GM20431 (cell line): Measurements from ENCODE around the gene MLKL.
"Not testable (repeated sequence)": the region's sequence is repeated elsewhere in the genome, so short reads cannot be mapped to it uniquely, and the experiment has no call there.

Experiments used
- in situ Hi-C: fragments of 300-500 bp; cut with MseI, MboI; formaldehyde crosslinking; loops from one replicate; pipeline ENCODE4 v1.15.0; 2020; ENCODE audit warnings: low sequenced_read_pairs; ENCODE audit not compliant: unreplicated experiment

Gene MLKL

DNA sequence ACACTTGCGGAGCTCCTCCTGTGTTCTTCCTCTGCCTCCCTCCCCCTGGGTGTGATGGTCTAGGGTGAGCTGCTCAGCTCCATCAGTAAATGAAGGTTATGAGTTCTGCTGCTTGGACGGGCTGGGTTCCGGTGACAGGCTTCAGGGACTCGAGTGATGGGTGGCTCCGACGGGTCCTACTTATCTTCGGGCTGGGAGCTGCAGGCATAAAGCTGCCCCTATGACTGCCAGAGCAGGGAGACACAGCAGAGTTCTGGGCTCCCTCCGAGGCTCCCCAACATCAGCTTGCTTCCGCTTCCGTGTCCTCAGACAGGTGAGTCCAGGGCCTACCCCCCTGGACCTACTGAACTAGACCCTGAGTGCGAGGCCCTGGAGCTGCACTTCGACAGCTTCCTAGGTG lies 11.3 kb upstream of the MLKL start:
- in situ Hi-C loops: loop anchor here (10.0 kb wide), 1 partner anchor 153 kb away; no protein-coding TSS in a partner anchor

DNA sequence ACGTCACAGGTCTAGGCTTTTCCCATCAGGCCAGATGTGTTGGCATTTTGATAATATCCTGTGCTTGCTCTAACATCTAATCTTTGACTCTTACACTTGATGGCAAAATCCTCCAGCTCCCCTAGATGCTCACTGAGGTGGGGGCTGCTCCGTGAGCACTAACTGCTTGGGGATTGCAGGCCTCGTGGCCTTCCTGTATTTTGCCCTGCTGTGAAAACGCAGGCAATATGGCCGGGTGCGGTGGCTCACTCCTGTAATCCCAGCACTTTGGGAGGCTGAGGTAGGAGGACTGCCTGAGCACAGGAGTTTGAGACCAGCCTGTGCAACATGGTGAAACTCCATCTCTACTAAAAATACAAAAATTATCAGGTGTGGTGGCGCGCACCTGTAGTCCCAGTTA lies 9.7 kb upstream of the MLKL start:
- in situ Hi-C loops: loop anchor here (10.0 kb wide), 1 partner anchor 154 kb away; no protein-coding TSS in a partner anchor

DNA sequence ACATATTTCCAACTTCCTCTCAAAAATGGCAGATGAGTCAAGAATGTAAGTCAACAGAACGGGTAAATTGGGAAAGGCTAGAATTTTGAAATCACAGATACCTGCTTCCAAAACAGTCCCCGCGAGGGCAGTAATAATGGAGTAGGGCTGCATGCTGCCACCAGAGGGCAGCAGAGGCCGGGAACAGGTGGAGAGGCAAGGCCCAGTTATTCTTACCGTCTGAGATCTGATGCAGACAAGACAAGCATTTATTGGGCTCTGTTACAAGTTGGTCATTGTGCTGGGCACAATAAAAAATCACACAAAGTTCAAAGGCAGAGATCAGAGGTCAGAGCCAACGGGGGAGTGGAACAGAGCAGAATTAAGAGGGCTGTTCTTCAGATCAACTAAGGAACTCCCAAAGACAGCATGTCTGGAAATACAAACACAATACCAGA lies 8.8 kb upstream of the MLKL start:
- in situ Hi-C loops: no loop called here

DNA sequence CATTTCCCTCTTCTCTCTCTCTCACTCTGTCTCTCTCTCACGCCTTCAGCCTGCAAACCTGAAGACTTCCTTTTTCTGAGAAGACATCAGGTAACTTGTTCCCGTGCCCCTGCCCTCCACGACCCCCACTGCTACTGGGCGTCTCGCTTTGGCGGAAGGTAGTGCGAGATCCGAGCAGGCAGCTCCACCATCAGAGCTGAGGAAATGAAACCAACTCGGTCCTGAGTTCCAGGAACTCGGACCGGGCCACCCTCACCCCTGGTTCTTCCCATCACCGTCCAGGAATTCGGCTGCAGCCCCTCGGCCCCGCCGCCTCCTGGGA lies 585 bp downstream of the MLKL start:
- in situ Hi-C loops: no loop called here

DNA sequence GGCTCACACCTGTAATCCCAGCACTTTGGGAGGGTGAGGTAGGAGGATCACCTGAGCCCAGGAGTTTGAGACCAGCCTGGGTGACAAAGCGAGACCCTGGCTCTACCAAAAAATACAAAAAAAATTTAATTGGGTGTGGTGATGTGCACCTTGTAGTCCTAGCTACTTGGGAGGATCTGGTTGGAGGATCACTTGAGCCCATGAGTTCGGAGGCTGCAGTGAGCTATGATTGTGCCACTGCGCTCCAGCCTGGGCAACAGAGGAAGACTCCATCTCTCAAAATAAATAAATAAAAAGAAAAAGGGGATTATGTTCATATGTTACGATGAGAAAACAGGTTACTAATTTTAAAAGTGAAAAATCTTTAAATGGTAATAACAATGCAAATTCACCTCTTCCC lies 996 bp downstream of the MLKL start:
- in situ Hi-C loops: no loop called here

DNA sequence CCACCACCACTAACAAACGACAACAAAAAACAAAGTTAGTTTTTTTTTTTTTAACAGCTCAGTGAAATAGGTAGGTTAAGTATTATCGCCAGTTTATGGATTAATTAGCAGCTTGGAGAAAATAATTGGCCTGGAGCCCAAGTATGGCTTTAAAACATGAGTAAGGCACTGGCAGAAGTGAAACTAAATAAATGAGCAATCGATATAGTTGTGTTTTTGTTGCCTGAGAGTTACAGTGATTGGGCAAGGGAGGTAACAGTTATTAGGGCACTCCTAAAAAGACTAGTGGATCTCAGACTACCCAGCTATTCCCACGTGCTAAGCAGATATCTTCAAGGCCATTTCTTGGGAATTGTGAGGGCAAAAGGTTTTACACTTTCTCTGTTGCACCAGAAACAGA lies 2.4 kb downstream of the MLKL start:
- in situ Hi-C loops: no loop called here

DNA sequence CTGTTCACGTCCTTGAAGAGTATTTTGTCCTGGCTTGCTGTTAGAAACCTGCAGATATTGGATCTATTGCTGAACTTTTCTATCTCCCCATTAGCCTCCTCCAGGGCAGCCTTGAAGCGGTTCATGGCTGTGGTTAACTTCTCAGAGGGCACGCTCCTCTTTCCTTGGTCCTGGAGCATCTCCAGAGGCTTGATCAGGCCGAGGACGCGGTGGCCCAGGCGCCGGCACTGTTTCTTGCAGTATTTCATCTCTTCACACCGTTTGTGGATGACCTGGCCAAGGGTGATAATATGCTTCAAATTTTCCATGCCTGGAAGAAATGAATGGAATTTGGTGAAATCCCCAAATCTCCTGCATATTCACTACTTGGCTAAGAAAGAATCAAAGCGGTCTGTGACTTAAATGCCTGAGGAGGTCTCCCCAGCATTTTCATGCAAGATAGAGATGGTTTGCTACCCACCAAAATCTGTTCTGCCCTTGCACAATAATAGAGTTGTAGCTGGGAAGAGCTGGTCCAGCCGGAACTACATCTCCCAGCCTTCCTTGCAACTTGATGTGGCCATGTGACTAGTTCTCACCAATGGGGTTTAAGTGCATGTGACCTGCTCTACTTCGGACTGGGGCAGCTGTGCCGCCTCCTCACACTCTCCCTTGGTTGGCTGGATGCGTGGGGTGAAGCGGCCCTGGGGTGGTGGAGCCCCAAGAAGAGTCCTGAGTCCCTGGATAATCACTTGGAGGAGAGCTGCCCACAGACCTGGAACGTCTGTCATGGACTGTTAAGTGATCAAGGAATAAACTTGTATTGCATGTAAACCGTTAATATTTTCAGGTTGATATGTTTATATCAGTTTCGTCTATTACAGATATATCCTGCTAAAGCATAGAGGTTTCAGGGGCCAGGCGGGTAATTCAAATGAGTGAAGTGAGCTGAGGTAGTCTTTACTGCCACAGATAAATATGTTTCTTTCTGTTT lies 4.9 kb downstream of the MLKL start:
- in situ Hi-C loops: no loop called here

DNA sequence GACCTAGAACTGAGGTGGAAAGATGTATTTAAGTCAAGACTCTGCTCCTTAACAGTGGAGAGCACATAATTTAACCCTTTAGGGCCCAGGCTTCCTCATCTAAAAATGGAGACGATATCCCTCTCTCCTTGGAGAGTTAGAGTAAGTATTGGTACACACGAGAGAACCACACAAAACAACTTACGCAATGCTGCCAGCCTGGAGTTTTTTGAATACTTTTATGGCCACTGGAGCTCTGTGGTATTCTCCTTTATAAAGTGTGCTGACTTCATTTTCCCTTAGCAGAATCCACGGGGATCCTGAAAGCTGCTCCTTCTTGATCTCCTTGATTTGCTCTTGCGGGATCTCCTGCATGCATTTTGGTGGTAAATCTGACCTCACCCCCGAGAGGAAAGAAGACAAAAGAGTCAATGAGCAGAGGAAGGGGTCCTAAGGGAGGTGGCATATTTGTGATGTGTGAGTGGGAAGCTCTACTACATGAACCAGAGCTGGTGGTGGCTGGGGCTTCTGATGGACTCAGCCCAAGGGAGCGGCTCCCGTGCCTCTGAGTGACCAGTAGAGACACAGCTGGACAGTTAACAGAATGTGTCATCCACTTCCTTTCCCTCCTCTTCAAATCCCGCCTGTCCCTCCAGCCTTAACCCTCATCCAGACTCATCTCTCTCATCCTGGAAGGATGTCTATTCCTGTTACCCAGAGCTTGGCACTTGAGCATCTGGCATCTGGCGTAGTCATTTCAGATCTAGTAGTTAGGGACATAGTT lies 9.4 kb downstream of the MLKL start:
- in situ Hi-C loops: no loop called here

DNA sequence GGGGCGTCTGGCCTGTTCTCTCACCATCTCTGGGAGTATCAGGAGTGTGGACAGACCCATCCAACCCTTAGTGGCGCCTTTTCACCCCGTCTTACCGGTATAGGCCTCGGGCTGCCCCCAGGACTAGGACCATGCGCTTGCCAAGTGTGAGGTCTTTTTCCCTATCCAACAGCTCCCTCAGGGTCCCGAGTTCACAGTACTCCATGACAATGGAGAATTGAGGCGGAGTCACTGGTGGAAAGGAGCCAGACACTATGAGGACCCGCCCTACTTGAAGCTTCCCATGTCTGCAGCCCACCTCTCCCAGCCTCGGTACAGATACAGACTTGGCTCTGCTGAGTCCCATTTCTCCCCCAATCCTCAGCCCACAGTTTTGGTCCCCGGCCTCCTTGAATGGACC lies 18.1 kb downstream of the MLKL start:
- in situ Hi-C loops: no loop called here

DNA sequence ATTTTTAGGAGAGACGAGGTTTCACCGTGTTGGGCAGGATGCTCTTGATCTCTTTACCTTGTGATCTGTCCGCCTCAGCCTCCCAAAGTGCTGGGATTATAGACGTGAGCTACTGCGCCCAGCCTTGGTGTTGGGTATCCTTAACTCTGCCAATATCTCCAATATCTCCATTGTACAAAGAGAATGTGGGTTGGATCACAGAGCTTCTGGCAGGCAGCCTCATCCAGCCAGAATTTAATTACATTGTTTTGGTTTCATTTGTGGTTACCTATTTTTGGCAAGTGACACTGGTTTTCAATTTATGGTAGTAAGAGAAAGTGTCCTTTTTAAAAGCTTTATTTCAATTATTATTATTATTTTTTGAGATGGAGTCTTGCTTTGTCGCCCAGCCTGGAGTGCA lies 20.0 kb downstream of the MLKL start:
- in situ Hi-C loops: no loop called here

DNA sequence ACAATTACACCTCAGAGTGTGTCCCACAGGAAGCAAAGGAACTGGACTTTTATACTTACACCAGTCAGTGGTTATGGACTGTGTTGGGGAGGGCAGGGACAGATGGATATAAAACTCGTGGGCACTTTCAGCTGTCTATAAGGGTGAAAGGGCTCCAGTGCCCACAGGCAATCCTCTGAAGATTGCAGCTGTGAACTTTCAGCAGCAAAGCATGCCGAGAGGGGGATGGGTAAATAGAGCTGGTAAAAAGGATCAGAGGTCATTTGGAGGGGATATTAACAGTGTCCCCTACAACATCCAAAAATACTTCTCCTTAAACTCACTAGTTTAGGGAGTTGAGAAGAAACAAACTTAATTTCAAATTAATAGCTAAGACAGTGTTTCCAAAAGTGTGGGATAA lies 20.7 kb downstream of the MLKL start:
- in situ Hi-C loops: no loop called here

DNA sequence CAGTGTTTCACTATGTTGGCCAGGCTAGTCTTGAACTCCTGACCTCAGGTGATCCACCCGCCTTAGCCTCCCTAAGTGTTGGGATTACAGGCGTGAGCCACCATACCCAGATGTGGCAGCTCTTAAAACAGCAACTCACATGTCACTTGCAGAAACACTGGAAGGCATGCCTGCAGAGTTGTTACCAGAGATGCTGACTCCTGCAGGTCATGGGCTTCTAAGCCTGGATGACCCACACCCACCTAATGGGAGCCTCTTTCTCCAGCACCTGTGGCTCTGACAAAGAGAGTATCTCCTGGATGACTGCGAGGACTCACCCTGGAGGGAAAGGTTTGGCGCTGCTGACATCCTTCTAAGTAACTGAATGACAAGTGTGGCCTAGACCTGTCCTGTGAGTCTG lies 22.8 kb downstream of the MLKL start:
- in situ Hi-C loops: no loop called here

DNA sequence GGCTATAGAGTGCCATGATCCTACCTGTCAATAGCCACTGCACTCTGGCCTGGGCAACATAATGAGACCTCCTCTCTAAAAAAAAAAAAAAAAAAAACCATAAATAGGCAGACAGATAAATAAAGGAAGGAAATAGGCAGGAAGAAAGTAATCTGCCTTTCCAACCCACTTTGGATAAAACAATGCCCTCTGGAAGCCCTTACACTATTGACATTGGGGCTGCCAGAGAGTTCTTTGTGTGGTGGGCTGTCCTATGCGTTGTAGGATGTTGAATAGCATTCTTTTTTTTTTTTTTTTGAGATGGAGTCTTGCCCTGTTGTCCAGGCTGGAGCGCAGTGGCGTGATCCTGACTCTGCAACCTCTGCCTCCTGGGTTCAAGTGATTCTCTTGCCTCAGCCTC lies 26.8 kb downstream of the MLKL start:
- in situ Hi-C loops: no loop called here

DNA sequence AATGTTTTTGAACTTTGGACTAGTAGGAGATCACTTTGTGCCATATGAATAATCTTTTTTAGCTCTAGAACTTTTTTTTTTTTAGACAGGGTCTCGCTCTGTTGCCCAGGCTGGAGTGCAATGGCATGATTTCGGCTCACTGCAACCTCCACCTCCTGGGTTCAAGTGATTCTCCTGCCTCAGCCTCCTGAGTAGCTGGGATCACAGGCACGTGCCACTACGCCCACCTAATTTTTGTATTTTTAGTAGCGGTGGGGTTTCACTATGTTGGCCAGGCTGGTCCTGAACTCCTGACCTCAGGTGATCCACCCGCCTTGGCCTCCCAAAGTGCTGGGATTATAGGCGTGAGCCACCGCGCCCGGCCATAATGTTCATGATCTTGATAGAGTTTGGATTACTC lies 31.8 kb downstream of the MLKL start:
- in situ Hi-C loops: not testable (repeated sequence)

DNA sequence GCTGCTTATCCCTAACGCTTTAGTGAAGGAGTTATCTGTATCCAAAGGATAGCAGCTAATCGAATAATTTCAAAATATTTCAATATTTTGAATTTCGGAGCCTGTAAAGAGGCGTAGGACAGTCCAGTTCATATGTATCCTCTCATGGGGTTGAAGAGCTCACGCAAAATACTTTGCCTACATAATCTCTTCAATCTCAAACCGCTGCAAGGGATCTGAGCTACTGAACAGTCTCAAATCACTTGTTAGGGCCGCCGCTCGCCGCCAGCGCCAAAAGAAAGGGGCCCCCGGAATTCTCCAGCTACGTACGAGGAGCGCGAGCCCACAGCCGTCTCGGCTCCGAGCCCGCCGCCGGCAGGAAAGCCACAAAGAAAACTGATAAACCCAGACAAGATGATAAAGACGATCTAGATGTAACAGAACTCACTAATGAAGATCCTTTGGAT lies 33.4 kb downstream of the MLKL start:
- in situ Hi-C loops: no loop called here

DNA sequence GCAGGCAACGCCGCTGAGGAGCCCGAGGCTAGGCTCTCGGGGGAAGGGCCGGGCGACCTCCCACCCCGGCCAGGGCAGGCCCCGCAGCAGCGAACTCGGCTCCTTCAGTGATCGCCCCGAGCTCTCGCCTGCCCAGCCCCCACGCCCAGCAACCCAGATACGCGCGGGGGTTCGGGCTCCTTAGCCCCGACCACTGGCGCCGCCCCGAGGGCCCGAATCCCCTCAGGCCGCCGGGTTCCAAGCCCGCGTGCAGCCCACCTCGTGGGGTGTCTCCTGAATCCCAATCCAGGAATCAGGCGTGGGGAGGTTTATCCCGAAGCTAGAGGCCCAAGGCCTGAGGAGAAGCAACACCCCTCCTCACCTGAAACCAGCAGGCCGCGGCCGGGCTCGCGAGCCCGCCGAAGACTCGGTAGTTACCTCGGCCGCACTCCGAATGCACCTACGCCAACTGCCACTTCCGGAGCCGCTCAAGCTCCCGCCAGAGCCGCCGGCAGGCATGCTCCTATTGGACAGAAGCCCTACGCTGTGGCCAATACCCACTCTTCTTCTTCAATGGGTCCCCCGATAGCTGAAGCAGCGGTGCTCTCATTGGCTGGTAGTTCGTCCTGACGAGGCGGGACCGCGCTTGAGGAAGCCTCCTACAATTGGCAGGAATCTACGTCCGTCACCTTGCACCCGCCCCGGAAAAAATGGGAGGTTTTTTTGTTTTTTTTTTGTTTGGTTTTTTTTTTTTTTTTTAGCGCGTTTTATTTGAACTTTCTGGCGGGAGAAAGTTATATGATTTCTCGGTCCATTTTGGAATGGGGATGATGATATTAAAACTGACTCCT lies 34.0 kb downstream of the MLKL start, which contains the start of gene RFWD3:
TSS of gene RFWD3 (minus strand) at position 453 of the 830 bp plus-strand sequence. CDS start 5,428 bp downstream, outside the sequence.
- in situ Hi-C loops: no loop called here

DNA sequence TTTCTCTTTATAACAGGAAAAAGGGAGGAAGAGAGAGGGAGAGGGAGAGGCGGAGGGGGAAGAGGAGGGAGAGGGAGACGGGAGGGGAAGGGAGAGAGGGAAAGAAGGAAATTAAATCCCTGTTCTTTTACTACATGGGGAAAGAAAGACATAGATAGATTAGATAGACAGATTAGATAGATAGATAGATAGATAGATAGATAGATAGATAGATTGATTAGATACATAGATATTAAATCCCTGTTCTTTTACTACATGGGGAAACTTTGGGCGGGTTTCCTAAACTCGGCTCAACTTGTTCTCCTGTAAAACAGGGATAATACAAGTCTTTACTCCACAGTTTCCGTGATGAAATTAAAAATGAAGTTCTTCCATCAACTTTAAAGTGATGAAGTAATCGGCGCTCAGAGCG lies 34.6 kb downstream of the MLKL start:
- in situ Hi-C loops: no loop called here

DNA sequence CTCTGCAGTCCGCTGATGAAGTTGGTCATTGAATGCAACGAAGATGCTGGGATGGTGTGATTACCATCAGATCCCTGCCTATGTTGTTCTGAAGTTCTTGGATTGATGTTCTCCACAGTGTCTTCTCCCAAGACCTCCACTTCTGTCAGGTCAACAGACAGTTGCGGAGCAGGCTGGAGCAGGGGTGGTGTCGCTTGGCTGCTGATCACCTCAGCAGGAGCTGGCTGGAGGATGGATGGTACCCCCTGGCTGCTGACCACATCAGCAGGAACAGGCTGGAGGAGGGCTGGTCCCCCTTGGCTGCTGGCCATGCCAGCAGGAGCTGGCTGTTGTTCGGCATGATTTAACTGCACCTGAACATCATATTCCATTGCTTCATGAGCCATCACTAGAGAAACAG lies 39.6 kb downstream of the MLKL start:
- in situ Hi-C loops: no loop called here

DNA sequence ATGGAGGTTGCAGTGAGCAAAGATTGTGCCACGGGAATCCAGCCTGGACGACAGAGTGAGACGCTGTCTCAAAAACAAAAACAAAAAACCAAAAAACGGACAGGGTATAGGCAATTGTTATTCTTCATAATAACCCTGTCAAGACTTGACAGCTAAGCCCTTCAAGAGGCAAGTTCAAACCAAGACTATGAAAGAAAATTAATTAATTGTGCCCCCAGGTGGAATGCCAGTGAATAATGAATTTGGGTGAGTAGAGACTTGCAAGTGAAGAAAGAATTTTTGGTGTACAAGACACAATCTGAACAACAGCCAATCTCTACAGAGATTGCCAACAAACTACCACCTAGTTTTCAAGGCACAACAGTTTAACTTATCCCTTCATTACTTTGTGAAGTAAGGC lies 40.3 kb downstream of the MLKL start:
- in situ Hi-C loops: no loop called here

DNA sequence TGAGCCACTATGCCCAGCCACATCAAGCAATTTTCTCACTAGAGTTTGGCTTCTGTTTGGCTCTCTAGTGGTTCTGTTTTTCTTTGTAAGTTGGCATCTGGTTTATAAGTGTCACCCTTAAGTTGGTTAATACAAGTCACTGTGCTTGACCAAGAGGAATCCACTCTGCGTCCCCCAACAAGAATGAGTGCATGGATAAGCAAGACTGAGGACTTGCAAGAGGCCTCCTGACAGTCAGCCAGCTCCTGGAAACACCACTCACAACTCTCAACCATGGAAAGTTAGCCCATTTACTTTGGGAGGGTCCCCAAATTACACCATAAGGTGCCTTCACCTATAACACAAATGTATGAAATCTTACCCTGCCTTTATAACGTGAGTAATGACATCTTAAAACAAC lies 41.6 kb downstream of the MLKL start:
- in situ Hi-C loops: no loop called here
